GM23248 (cell line): ENCODE data around the gene CSNK2A1. TPM values are rescaled to one million over a fixed set of nuclear protein-coding genes. Genes with fewer than 3 reads are reported as not detected.

Source experiments
- DNase-seq: peaks from one replicate; pipeline ENCODE4 v3.0.0-alpha.2; 2015
- H2AFZ ChIP-seq: fragments of 200-600 bp; sonication (generic); 2 replicates; pipeline ENCODE4 v1.6.1; 2016; ENCODE audit warnings: antibody characterized with exemption
- H3F3A ChIP-seq: fragments of 200-600 bp; sonication (generic); 2 replicates; pipeline ENCODE4 v1.6.1; 2016; ENCODE audit warnings: mild to moderate bottlenecking, antibody characterized with exemption, mixed run types; ENCODE audit not compliant: insufficient read depth
- H3K27ac ChIP-seq: fragments of 200-600 bp; sonication (generic); 2 replicates; pipeline ENCODE4 v1.5.1; 2016; ENCODE audit warnings: mild to moderate bottlenecking
- H3K27me3 ChIP-seq: fragments of 200-600 bp; sonication (generic); replicated peaks from 2 replicates; pipeline ENCODE4 v1.6.1; 2016; ENCODE audit warnings: mild to moderate bottlenecking; ENCODE audit not compliant: insufficient read depth
- H3K36me3 ChIP-seq: fragments of 200-600 bp; sonication (generic); 2 replicates; pipeline ENCODE4 v1.6.1; 2016; ENCODE audit warnings: low read depth, mild to moderate bottlenecking
- H3K4me1 ChIP-seq: fragments of 200-600 bp; sonication (generic); 2 replicates; pipeline ENCODE4 v1.6.1; 2016; ENCODE audit warnings: mild to moderate bottlenecking; ENCODE audit not compliant: insufficient read depth
- H3K4me2 ChIP-seq: fragments of 200-600 bp; sonication (generic); one replicate; pipeline ENCODE4 v1.6.1; 2016; ENCODE audit warnings: mild to moderate bottlenecking; ENCODE audit not compliant: unreplicated experiment
- H3K4me3 ChIP-seq: fragments of 200-600 bp; sonication (generic); 2 replicates; pipeline ENCODE4 v1.5.1; 2016; ENCODE audit warnings: mild to moderate bottlenecking
- H3K79me2 ChIP-seq: fragments of 200-600 bp; sonication (generic); 2 replicates; pipeline ENCODE4 v1.6.1; 2016; ENCODE audit warnings: mild to moderate bottlenecking; ENCODE audit not compliant: insufficient read depth
- H3K9ac ChIP-seq: fragments of 200-600 bp; sonication (generic); 2 replicates; pipeline ENCODE4 v1.6.1; 2016; ENCODE audit warnings: mild to moderate bottlenecking
- H3K9me2 ChIP-seq: fragments of 200-600 bp; sonication (generic); 2 replicates; pipeline ENCODE4 v1.6.1; 2016; ENCODE audit warnings: mixed run types, mild to moderate bottlenecking, moderate library complexity; ENCODE audit not compliant: insufficient read depth
- H3K9me3 ChIP-seq: fragments of 200-600 bp; sonication (generic); one replicate; pipeline ENCODE4 v1.6.1; 2017; ENCODE audit warnings: low read depth
- H4K20me1 ChIP-seq: fragments of 200-600 bp; sonication (generic); 2 replicates; pipeline ENCODE4 v1.6.0; 2016; ENCODE audit not compliant: insufficient read depth
- EZH2 ChIP-seq: fragments of 200-600 bp; sonication (generic); IDR thresholded peaks from 2 replicates; pipeline ENCODE4 v1.6.1; 2018; ENCODE audit warnings: antibody characterized with exemption, mild to moderate bottlenecking; ENCODE audit not compliant: insufficient read depth, poor library complexity, severe bottlenecking
- EZH2phosphoT487 ChIP-seq: fragments of 200-600 bp; sonication (generic); IDR thresholded peaks from 2 replicates; pipeline ENCODE4 v1.6.1; 2018; ENCODE audit warnings: antibody characterized with exemption, moderate library complexity, mild to moderate bottlenecking, low read depth; ENCODE audit not compliant: insufficient read depth
- WGBS, 2 experiments: methylation state at CpG; one replicate each; pipeline ENCODE4 v1.1.6; 2015 to 2017; ENCODE audit warnings: low lambda C conversion rate in 2 of 2, low coverage in 1 of 2; ENCODE audit errors: missing lambda C conversion rate in 2 of 2; 5-methylcytosine and 5-hydroxymethylcytosine counted together
- in situ Hi-C: fragments of 300-500 bp; cut with MboI; formaldehyde crosslinking; loops from 2 replicates; pipeline ENCODE4 v1.15.0; 2020
- polyA plus RNA-seq: library from polyadenylated mRNA; unstranded; fragments of >200 nt; fragmentation: Nextera tagmentation; extraction: Ambion mirVana; gene quantifications from 2 replicates; pipeline ENCODE4 v1.2.1, GENCODE V29; 2016
- total RNA-seq: library from RNA; depleted of rRNA; stranded (reverse); fragments of >200 nt; shearing (Covaris generic); gene quantifications from 2 replicates; pipeline ENCODE4 v1.2.3, GENCODE V29; 2014

Gene CSNK2A1
- total and polyA plus RNA-seq, 2 experiments from 2014 or later, result 69.0 to 98.8 TPM

DNA sequence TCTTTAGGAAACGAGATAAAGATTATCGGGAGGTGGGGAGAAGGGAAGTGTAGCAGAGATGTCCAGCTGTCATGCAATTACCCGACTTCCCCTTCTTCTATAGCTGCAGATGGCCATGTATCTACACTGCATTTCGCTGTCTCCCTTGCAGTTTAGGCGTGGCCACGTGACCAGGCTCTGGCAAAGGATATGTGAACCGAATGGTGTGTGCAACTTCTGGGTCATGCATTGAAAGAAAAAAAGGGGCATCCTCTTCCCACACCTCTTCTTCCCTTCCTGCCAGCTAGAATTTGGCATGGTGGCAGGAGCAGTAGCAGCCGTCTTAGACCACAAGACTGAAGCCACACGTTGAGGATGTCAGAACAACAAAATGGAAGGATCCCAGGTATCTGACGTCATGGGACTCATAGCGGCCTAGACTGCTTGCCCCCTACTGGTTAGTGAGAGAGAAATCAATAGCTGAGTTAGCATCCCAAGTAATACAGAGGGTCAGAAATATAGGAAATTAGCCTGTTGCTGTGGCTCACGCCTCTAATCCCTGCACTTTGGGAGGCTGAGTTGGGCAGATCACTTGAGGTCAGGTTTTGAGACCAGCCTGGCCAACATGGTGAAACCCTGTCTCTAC, 33.7 kb upstream of the CSNK2A1 start:
- no peaks in the 10 kb centered on the region for H3K9me2 ChIP-seq
- in situ Hi-C loops, result no loop called here
- H4K20me1 ChIP-seq, result no peaks in the 10 kb centered on the region
- no peak overlapping the region for H3K9ac ChIP-seq
- H3K36me3 ChIP-seq, result no peaks in the 10 kb centered on the region
- no peak overlapping the region for H3K4me3 ChIP-seq
- WGBS, 2 experiments, result 45 to 47% methylated on average over 12 of the region's 12 CpGs
- no peak overlapping the region for H2AFZ ChIP-seq
- no peaks in the 10 kb centered on the region for H3F3A ChIP-seq
- H3K4me2 ChIP-seq, result no peak overlapping the region
- DNase-seq, result peak; percentile 55
- H3K9me3 ChIP-seq, result no peaks in the 10 kb centered on the region
- no peaks in the 10 kb centered on the region for H3K79me2 ChIP-seq
- H3K4me1 ChIP-seq, result no peaks in the 10 kb centered on the region
- TF ChIP-seq EZH2phosphoT487 (no peak), EZH2 (no peak)
- H3K27me3 ChIP-seq, result peaks cover 28% of the 10 kb centered on the region; the same call in 1 of the 2 replicates
- H3K27ac ChIP-seq, result no peak overlapping the region

DNA sequence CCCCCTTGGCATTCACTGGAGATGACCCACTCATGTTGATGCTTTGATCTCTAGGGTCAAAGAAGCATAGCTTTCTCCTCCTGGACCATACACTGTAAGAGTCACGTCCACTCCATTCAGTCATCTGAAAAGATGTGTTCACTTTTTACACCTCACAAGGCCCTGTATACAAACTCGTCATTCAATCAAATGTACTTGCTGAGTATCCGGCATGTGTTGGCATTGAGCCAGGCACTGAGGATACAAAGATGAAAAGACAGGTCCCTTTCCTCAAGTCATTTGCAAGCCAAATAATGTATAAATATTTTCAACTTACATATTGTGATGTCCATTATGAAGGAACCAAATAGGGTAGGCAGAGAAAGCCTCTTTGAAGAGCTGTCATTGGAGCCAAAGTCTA, 32.6 kb upstream of the CSNK2A1 start:
- no peak for TF ChIP-seq EZH2
- TF ChIP-seq EZH2phosphoT487, result no peak
- Histone ChIP-seq H3K9me3 (no peaks in the 10 kb centered on the region), H3K27ac (no peak overlapping the region), H3K36me3 (no peaks in the 10 kb centered on the region), H3K9me2 (no peaks in the 10 kb centered on the region), H3K4me1 (peaks cover 4% of the 10 kb centered on the region; the same call in 1 of the 2 replicates), H3K4me2 (no peak overlapping the region), H2AFZ (no peak overlapping the region), H3K4me3 (no peak overlapping the region), H3K79me2 (no peaks in the 10 kb centered on the region), H3K9ac (no peak overlapping the region), H4K20me1 (no peaks in the 10 kb centered on the region), H3F3A (no peaks in the 10 kb centered on the region), H3K27me3 (peaks cover 37% of the 10 kb centered on the region)
- 47 to 48% methylated on average over 3 of the region's 3 CpGs for WGBS, 2 experiments
- DNase-seq, result no peak
- in situ Hi-C loops, result no loop called here

- no peak overlapping the region for H3K27ac ChIP-seq
- no peak overlapping the region for H3K9ac ChIP-seq
- H2AFZ ChIP-seq, result no peak overlapping the region
- H3F3A ChIP-seq, result no peaks in the 10 kb centered on the region
- no peak for DNase-seq
- H3K9me2 ChIP-seq, result no peaks in the 10 kb centered on the region
- TF ChIP-seq EZH2, result no peak
- no peak for TF ChIP-seq EZH2phosphoT487
- no peak overlapping the region for H3K4me2 ChIP-seq
- no peaks in the 10 kb centered on the region for H3K79me2 ChIP-seq
- H3K27me3 ChIP-seq, result peaks cover 44% of the 10 kb centered on the region
- H3K4me3 ChIP-seq, result no peak overlapping the region
- WGBS, 2 experiments, result 63 to 78% methylated on average over 3 of the region's 3 CpGs
- H3K36me3 ChIP-seq, result no peaks in the 10 kb centered on the region
- peaks cover 6% of the 10 kb centered on the region; the same call in 1 of the 2 replicates for H3K4me1 ChIP-seq
- H4K20me1 ChIP-seq, result no peaks in the 10 kb centered on the region
- in situ Hi-C loops, result no loop called here
- no peaks in the 10 kb centered on the region for H3K9me3 ChIP-seq
Observed at GRCh38 chr20:575230-575629, 31.6 kb upstream of the CSNK2A1 start.

DNA sequence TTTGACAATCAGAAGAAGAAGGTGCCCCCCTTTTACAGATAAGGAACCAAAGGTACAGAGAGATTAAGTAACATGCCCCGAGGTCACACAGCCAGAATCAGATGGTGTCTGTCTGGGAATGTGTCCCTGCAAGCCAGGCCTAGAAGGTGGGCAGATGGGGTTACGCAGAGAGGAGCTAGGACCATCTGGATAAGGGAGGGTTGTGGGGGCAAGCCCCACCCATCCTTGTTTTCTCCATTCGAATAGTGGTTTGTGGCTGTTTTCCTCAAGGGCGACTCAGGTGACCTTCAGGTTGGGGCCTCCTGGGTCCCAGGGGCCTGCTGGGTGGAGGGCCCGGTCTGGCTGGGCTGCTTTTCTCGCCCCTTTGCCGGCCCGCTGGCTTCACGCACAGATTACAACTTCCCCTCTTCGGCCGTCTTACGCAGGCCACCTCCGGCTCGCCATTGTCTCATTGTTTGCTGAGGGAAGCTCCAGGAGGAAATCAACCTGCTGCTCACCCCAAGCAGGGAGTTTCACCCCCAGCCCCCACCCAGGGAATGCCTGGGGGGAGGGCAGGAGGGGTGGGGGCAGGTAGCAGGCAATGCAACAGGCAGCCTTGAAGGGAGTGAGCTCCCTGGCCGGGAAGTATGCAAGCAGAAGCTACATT, 30.8 kb upstream of the CSNK2A1 start:
- in situ Hi-C loops, result no loop called here
- Histone ChIP-seq H3K4me1 (peaks cover 6% of the 10 kb centered on the region; the same call in 1 of the 2 replicates), H3K36me3 (no peaks in the 10 kb centered on the region), H4K20me1 (no peaks in the 10 kb centered on the region), H3K9ac (no peak overlapping the region), H3K79me2 (no peaks in the 10 kb centered on the region), H3K27ac (no peak overlapping the region), H2AFZ (no peak overlapping the region), H3K4me3 (no peak overlapping the region), H3F3A (no peaks in the 10 kb centered on the region), H3K4me2 (no peak overlapping the region), H3K9me3 (no peaks in the 10 kb centered on the region), H3K27me3 (peaks cover 52% of the 10 kb centered on the region), H3K9me2 (no peaks in the 10 kb centered on the region)
- WGBS, 2 experiments, result 20 to 24% methylated on average over 15 of the region's 15 CpGs
- DNase-seq, result no peak
- TF ChIP-seq EZH2phosphoT487, result no peak
- no peak for TF ChIP-seq EZH2
